GM11168 (cell line): ENCODE results near the gene TMPRSS4.

ENCODE experiments used
- in situ Hi-C: fragments of 300-500 bp; cut with MboI; formaldehyde crosslinking; loops from one replicate; pipeline ENCODE4 v1.12.0; 2022; ENCODE audit warnings: low sequenced_read_pairs; ENCODE audit not compliant: unreplicated experiment

Gene TMPRSS4

DNA sequence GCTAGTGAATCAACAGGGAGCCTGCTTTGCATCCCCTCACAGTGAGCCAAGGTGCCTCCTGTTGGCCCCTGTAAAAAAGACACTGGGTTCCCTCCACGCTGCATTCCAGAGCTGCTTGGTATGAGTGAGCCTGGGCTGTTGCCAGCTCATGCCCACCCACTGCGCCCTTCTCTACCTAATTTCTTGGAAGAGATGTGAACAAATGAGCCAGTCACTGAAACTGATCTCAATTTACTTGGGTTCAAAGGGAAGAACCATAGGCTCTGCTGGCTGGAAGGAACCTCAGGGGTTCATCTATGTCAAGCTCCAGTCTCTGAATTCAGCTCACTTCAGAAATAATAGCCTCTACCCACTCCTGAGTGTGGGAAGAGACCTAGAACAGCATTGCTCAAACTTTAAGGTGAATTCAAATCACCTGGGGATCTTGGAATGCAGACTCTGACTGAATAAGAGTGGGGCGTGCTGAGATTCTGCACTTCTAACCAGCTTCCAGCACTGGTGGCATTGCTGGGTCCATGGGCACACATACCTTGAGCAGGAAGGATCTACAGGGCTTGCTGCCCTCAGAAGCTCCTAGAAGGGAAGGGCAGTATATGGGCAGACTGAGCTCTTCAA is 5.4 kb upstream of the TMPRSS4 start:
- in situ Hi-C loops = loop anchor here (25.0 kb wide), 1 partner anchor 659 kb away; no protein-coding TSS in a partner anchor

DNA sequence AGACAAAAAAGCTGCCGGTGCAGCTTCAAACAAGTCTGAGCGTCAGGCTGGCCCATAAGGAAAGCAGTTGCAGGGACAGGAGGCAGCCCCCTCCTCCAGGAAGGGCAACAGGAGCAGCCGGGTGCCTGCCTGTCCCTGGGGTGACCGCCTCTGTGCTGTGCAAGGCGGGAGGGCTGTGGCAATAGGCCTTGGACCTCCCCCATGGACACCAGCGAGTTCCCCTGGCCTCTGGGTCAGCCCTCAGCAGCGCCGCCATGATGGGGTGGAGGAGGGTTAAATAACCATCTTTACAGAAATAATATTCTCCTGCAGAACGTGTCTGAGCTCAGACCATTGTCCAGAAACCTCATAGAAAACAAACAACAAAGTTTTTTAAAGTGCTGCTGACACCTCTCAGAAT is 3.3 kb upstream of the TMPRSS4 start:
- in situ Hi-C loops = loop anchor here (25.0 kb wide), 1 partner anchor 661 kb away; no protein-coding TSS in a partner anchor

DNA sequence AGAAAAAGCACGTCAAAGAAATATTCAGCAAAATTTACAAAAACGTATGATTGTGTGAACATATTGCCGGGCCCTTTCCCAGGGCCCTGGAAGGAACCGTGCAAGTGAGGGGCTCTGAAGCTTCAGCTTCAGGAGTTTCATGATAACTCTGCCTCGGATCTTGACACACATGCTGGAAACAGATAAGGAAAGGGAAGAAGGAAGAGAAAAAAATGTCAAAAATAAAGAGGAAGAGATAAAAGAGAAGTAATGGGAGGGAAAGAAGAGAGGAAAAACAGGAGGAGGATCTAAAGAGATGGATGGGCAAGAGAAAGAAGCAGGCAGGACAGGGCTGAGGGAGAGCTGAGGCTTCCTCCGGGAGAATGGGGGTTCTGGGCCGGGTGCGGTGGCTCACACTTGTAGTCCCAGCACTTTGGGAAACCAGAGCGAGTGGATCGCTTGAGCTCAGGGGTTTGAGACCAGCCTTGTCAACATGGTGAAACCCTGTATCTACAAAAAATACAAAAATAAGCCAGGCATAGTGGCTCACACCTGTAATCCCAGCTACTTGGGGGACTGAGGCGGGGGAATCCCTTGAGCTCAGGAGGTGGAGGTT is 2.7 kb upstream of the TMPRSS4 start:
- in situ Hi-C loops = loop anchor here (25.0 kb wide), 1 partner anchor 662 kb away; no protein-coding TSS in a partner anchor

- in situ Hi-C loops = loop anchor here (25.0 kb wide), 1 partner anchor 662 kb away; no protein-coding TSS in a partner anchor
Measured at GRCh38 chr11:118074785-118075184, 2.1 kb upstream of the TMPRSS4 start.

DNA sequence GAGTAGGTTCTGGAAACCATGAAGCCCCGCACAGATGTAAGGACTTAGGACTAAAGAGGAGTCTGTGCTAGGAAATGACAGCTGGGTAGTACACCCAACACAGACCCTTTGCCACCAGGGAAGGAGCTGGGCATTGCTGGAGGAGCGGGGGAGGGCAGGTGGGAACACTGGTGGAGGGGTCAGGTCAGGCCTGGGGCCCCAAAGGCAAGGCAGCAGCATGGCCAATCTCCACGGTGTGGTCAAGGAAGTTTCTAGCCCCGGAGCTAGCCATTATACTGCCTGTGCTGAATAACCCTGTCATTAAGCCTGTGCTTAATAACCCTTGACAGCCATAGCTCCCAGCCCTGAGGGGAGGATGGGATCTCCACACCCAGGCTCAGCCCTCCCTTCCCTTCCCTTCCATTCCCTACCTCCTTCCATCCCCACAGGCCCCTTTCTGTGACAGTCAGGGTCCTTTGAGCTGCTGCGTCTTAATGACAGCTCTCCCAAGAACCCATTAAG is 2.1 kb downstream of the TMPRSS4 start:
- in situ Hi-C loops = no loop called here

DNA sequence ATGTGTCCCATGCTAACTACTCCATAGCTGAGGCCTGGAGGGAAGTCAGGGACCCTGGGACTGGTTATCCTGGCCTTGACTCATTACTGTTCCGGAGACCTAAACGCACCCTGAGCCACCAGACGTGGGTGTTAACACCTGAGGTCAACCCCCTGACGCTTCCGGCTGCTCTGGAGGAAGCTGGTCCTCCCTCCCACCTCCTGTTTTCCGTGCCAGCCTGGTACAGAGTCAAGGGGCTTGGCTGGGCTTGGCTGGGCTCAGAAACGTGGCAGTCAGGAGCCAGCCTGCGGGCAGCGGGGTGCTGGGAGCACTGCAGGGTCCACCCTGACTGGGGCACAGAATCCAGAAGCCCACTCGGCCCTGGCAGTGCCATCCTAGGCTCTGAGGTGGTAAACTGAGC is 2.6 kb downstream of the TMPRSS4 start:
- in situ Hi-C loops = no loop called here

GRCh38 chr11:118080296-118080695 is 3.4 kb downstream of the TMPRSS4 start:
- in situ Hi-C loops = no loop called here

GRCh38 chr11:118081241-118081958 is 4.5 kb downstream of the TMPRSS4 start:
- in situ Hi-C loops = no loop called here

GRCh38 chr11:118082880-118083552 is 6.1 kb downstream of the TMPRSS4 start:
- in situ Hi-C loops = no loop called here

DNA sequence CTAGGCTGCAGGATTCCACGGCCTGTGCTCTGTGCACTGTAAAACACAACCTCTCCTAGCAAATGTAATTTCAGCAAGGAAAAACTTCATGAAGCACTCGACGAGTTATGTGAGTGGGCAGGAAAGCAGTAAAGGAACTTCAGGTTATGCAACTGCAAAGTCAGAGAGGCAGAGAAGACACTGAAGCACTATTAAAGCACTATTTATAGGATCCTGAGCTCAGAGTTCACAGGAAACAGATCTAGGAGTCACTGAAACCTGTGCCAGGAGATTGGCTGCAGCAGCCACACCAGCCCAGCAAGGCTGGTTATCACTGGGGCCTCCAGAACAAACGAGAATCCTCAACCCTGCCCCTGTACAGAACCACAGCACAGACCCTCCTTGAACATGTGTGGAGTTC is 7.4 kb downstream of the TMPRSS4 start:
- in situ Hi-C loops = no loop called here

GRCh38 chr11:118084656-118085055 is 7.8 kb downstream of the TMPRSS4 start:
- in situ Hi-C loops = no loop called here

- in situ Hi-C loops = no loop called here
Measured at GRCh38 chr11:118086913-118087768, 10.3 kb downstream of the TMPRSS4 start, which contains the start of gene SMIM35. Gene SMIM35, minus strand, starts transcription at chr11:118086963. Its CDS starts 206 bp downstream, at chr11:118086757.

- in situ Hi-C loops = no loop called here
Measured at GRCh38 chr11:118087931-118088330, 11.1 kb downstream of the TMPRSS4 start.

- in situ Hi-C loops = no loop called here
Measured at GRCh38 chr11:118088531-118088930, 11.7 kb downstream of the TMPRSS4 start.

DNA sequence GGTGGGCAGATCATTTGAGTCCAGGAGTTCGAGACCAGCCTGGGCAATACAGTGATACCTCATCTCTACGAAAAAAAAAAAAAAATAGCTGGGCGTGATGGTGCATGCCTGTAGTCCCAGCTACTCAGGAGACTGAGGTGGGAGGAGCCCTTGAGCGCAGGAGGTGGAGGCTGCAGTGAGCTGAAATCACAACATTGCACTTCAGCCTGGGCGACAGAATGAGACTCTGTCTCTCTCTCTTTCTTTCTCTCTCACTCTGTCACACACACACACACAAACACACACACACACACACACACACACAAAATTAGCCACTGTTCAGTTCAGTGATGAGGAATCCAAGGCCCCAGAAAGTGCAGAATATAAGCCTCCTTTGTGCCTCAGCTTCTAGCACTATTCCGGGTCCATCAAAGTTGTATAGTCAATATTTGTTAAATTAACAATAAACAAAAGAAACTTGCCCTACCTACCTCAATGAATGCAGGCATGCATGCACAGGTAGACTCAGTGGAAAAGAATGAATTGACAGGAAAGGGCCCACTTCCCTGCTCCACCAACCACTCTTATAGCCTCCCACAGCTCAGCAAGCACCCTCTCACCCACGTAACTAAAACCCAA is 13.8 kb downstream of the TMPRSS4 start:
- in situ Hi-C loops = no loop called here

- in situ Hi-C loops = no loop called here
Measured at GRCh38 chr11:118091690-118092089, 14.8 kb downstream of the TMPRSS4 start.

DNA sequence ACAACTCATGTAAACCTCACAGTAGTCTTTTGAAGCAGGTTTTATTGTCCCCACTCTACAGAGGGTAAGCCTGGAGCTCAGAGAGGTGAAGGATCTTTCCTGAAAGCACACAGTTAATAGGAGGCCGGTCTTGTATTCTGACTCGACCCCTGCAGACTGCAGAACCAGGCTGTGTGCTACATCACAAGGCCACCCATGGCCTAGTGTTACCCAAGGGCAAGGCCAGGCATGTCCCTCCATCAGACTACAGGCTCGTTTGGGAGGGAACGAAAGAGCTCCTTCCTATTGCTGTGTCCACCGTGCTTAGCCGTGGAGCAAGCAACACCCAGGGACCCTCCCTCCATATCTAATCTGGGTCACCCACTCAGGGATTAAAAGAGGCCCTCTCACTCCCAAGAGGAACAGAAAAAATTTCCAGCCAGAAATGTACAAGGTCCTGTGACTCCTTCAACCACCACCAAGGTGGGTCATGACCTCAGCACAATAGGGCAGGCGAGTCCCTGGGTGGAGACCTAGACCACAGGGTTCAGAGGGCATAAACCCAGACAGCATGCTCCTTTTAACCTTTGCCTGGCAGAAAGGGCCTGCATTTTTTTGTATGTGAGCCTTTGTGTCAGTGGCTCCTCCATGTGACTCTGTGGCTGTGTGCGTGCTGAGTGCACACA is 16.2 kb downstream of the TMPRSS4 start:
- in situ Hi-C loops = no loop called here

DNA sequence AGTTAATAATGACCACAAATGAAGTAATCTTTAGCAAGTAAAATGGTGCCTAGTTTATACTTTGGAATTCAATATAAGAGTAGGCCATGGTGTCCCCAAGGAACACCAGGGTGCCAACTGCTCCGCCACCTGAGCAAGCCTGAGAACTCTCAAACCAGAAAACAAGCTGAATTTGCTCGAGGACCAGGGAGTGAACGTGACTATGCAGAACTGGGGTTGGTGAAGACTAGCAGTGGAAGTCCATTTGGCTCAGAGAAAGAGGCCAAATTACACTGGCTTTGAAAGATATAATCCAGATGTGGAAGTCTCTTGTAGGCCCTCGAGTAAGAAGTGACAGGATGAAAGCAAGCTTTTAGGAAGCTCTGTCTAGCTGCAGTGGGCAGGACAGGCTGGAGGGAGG is 18.6 kb downstream of the TMPRSS4 start:
- in situ Hi-C loops = no loop called here

GRCh38 chr11:118095967-118096367 is 19.1 kb downstream of the TMPRSS4 start:
- in situ Hi-C loops = no loop called here
